H9 (cell line): ENCODE data around the gene YAP1. TPM values are rescaled to one million over a fixed set of nuclear protein-coding genes. Genes with fewer than 3 reads are reported as not detected.

Source experiments
- DNase-seq: peaks from one replicate; pipeline ENCODE4 v3.0.0-alpha.2; 2017
- H2AFZ ChIP-seq: one replicate; pipeline ENCODE4 v1.6.1; 2013; ENCODE audit warnings: mild to moderate bottlenecking, low read length, control low read depth, moderate library complexity
- H2AK5ac ChIP-seq: 2 replicates; pipeline ENCODE4 v1.6.1; 2013; ENCODE audit warnings: low read length, control low read depth, mixed read lengths; ENCODE audit not compliant: insufficient read length
- H2BK120ac ChIP-seq: one replicate; pipeline ENCODE4 v1.6.1; 2013; ENCODE audit warnings: low read depth, mild to moderate bottlenecking, low read length, control low read depth, inconsistent platforms; ENCODE audit not compliant: poor library complexity, severe bottlenecking
- H2BK12ac ChIP-seq: 2 replicates; pipeline ENCODE4 v1.6.1; 2013; ENCODE audit warnings: low read length, control low read depth, mixed read lengths, low read depth; ENCODE audit not compliant: insufficient read length
- H2BK15ac ChIP-seq: 2 replicates; pipeline ENCODE4 v1.6.1; 2013; ENCODE audit warnings: low read depth, low read length, control low read depth
- H2BK20ac ChIP-seq: one replicate; pipeline ENCODE4 v1.6.1; 2013; ENCODE audit warnings: low read depth, mild to moderate bottlenecking, low read length, control low read depth, inconsistent platforms; ENCODE audit not compliant: poor library complexity, severe bottlenecking
- H2BK5ac ChIP-seq: 2 replicates; pipeline ENCODE4 v1.6.1; 2013; ENCODE audit warnings: low read length, control low read depth, mixed read lengths; ENCODE audit not compliant: insufficient read length
- H3K14ac ChIP-seq: 2 replicates; pipeline ENCODE4 v1.6.1; 2013; ENCODE audit warnings: low read length, control low read depth; ENCODE audit not compliant: insufficient read depth
- H3K18ac ChIP-seq: 2 replicates; pipeline ENCODE4 v1.6.1; 2013; ENCODE audit warnings: low read depth, mild to moderate bottlenecking, mixed read lengths, low read length, control low read depth; ENCODE audit not compliant: insufficient read length
- H3K23ac ChIP-seq: 2 replicates; pipeline ENCODE4 v1.6.1; 2013; ENCODE audit warnings: low read length, control low read depth, mixed read lengths, low read depth; ENCODE audit not compliant: insufficient read length
- H3K23me2 ChIP-seq: 2 replicates; pipeline ENCODE4 v1.6.1; 2013; ENCODE audit warnings: low read depth, mild to moderate bottlenecking, mixed read lengths, low read length, control low read depth; ENCODE audit not compliant: insufficient read length, poor library complexity, severe bottlenecking
- H3K27ac ChIP-seq: 2 replicates; pipeline ENCODE4 v1.5.1; 2013; ENCODE audit warnings: low read length, control low read depth, mixed read lengths, low read depth; ENCODE audit not compliant: insufficient read length
- H3K27me3 ChIP-seq: 2 replicates; pipeline ENCODE4 v1.6.1; 2013; ENCODE audit warnings: low read length, control low read depth, inconsistent platforms; ENCODE audit not compliant: insufficient read depth
- H3K4ac ChIP-seq: 2 replicates; pipeline ENCODE4 v1.6.1; 2013; ENCODE audit warnings: low read depth, mild to moderate bottlenecking, control low read depth, inconsistent platforms, low read length, moderate library complexity
- H3K4me1 ChIP-seq: 2 replicates; pipeline ENCODE4 v1.6.1; 2013; ENCODE audit warnings: low read length, control low read depth, inconsistent platforms; ENCODE audit not compliant: insufficient read depth
- H3K4me2 ChIP-seq: 2 replicates; pipeline ENCODE4 v1.6.1; 2013; ENCODE audit warnings: low read length, control low read depth, mixed read lengths; ENCODE audit not compliant: insufficient read length, insufficient read depth
- H3K56ac ChIP-seq: 2 replicates; pipeline ENCODE4 v1.6.1; 2013; ENCODE audit warnings: low read depth, mild to moderate bottlenecking, mixed read lengths, low read length, control low read depth; ENCODE audit not compliant: insufficient read length
- H3K79me1 ChIP-seq: 2 replicates; pipeline ENCODE4 v1.6.1; 2013; ENCODE audit warnings: low read depth, mild to moderate bottlenecking, moderate library complexity, low read length, control low read depth, inconsistent platforms; ENCODE audit not compliant: insufficient read depth, poor library complexity, severe bottlenecking
- H3K79me2 ChIP-seq: 2 replicates; pipeline ENCODE4 v1.6.1; 2013; ENCODE audit warnings: low read length, control low read depth, inconsistent platforms; ENCODE audit not compliant: insufficient read depth
- H3K9ac ChIP-seq: 2 replicates; pipeline ENCODE4 v1.6.1; 2013; ENCODE audit warnings: low read length, control low read depth, mixed read lengths; ENCODE audit not compliant: insufficient read length; ENCODE audit errors: extremely low read depth
- H3K9me3 ChIP-seq: one replicate; pipeline ENCODE4 v1.6.1; 2013; ENCODE audit warnings: low read depth, low read length, inconsistent platforms; ENCODE audit not compliant: control insufficient read depth
- H3T11ph ChIP-seq: one replicate; pipeline ENCODE4 v1.6.1; 2013; ENCODE audit warnings: mild to moderate bottlenecking, low read length, control low read depth, inconsistent platforms
- H4K20me1 ChIP-seq: one replicate; pipeline ENCODE4 v1.6.1; 2013; ENCODE audit not compliant: control insufficient read depth, insufficient read length, insufficient read depth
- H4K5ac ChIP-seq: 2 replicates; pipeline ENCODE4 v1.6.1; 2013; ENCODE audit warnings: low read depth, mild to moderate bottlenecking, mixed read lengths, low read length, control low read depth; ENCODE audit not compliant: insufficient read length
- H4K8ac ChIP-seq: replicated peaks from 2 replicates; pipeline ENCODE4 v1.6.1; 2013; ENCODE audit warnings: low read length, control low read depth, mixed read lengths, low read depth; ENCODE audit not compliant: insufficient read length
- H4K91ac ChIP-seq: 2 replicates; pipeline ENCODE4 v1.6.1; 2013; ENCODE audit warnings: low read depth, mild to moderate bottlenecking, moderate library complexity, mixed read lengths, low read length, control low read depth; ENCODE audit not compliant: insufficient read length
- H3K27ac Mint-ChIP-seq, 3 experiments: 2 replicates in 2 of 3; 3 replicates in 1 of 3; pipeline ENCODE4 v1.8.0; 2020 to 2021; ENCODE audit warnings: mixed read lengths in 3 of 3, mild to moderate bottlenecking in 1 of 3, moderate library complexity in 1 of 3
- H3K27me3 Mint-ChIP-seq: 2 replicates; pipeline ENCODE4 v1.8.0; 2021; ENCODE audit warnings: low read depth, mild to moderate bottlenecking, moderate library complexity, mixed read lengths
- H3K36me3 Mint-ChIP-seq, 3 experiments: 2 replicates in 2 of 3; 3 replicates in 1 of 3; pipeline ENCODE4 v1.8.0; 2020 to 2021; ENCODE audit warnings: low read depth in 3 of 3, mixed read lengths in 3 of 3; ENCODE audit not compliant: insufficient read depth in 1 of 3
- H3K4me1 Mint-ChIP-seq, 2 experiments: 2 replicates each; pipeline ENCODE4 v1.8.0; 2020; ENCODE audit warnings: mixed read lengths in 2 of 2
- H3K4me3 Mint-ChIP-seq, 2 experiments: 2 replicates in 1 of 2; 3 replicates in 1 of 2; pipeline ENCODE4 v1.8.0; 2020 to 2021; ENCODE audit warnings: mild to moderate bottlenecking in 2 of 2, mixed read lengths in 2 of 2, moderate library complexity in 1 of 2
- H3K9me3 Mint-ChIP-seq, 2 experiments: 2 replicates in 1 of 2; 3 replicates in 1 of 2; pipeline ENCODE4 v1.8.0; 2020; ENCODE audit warnings: mild to moderate bottlenecking in 2 of 2, mixed read lengths in 2 of 2, moderate library complexity in 1 of 2
- WGBS: extraction: QIAGEN DNeasy Blood & Tissue Kit; methylation state at CpG from one replicate; pipeline ENCODE4 v1.1.7; 2013; ENCODE audit warnings: missing lambda C conversion rate, low lambda C conversion rate, mixed read lengths; ENCODE audit not compliant: insufficient read length; ENCODE audit errors: extremely low coverage; 5-methylcytosine and 5-hydroxymethylcytosine counted together
- total RNA-seq: library from RNA; stranded (reverse); gene quantifications from 2 replicates; pipeline ENCODE4 v1.2.1, GENCODE V29; 2021
- TF ChIP-seq, protein P1 (sequence below): fragments of 200-600 bp; sonication (generic); conservative IDR thresholded peaks from 3 replicates; pipeline ENCODE4 v1.8.0; 2021; ENCODE audit warnings: antibody characterized with exemption, mild to moderate bottlenecking

Gene YAP1
- total RNA-seq, 1 experiment from 2014 or later, result 124 TPM

DNA sequence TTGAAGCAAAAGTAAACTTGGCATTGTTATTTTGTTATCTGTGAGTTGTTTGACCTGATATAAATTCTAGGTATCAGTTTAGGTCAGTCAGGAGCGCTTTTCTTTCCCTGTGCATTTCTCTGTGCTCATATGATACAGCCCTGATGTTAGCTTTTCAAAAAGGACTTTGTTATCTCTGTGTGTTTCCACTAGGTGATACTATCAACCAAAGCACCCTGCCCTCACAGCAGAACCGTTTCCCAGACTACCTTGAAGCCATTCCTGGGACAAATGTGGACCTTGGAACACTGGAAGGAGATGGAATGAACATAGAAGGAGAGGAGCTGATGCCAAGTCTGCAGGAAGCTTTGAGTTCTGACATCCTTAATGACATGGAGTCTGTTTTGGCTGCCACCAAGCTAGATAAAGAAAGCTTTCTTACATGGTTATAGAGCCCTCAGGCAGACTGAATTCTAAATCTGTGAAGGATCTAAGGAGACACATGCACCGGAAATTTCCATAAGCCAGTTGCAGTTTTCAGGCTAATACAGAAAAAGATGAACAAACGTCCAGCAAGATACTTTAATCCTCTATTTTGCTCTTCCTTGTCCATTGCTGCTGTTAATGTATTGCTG is 119.4 kb downstream of the YAP1 start:
- Histone ChIP-seq H3K23me2 (no peaks in the 10 kb centered on the region), H3K4me1 (no peaks in the 10 kb centered on the region), H3K79me2 (no peaks in the 10 kb centered on the region), H3K4me2 (no peak overlapping the region), H3K9ac (no peak overlapping the region), H3K79me1 (no peaks in the 10 kb centered on the region), H3T11ph (no peak overlapping the region), H2BK12ac (no peak overlapping the region), H4K20me1 (no peaks in the 10 kb centered on the region), H2AFZ (no peak overlapping the region), H2AK5ac (no peak overlapping the region), H3K18ac (no peak overlapping the region), H2BK5ac (no peak overlapping the region), H4K91ac (no peak overlapping the region), H2BK20ac (no peak overlapping the region), H4K5ac (no peak overlapping the region), H2BK15ac (no peak overlapping the region), H3K9me3 (no peaks in the 10 kb centered on the region), H2BK120ac (no peak overlapping the region), H3K27ac (no peak overlapping the region), H3K14ac (no peak overlapping the region), H3K27me3 (no peaks in the 10 kb centered on the region), H3K56ac (no peak overlapping the region), H3K23ac (no peak overlapping the region), H3K4ac (no peak overlapping the region), H4K8ac (no peak overlapping the region)
- Mint-ChIP-seq H3K36me3 (peaks cover 2 to 54% (median 26%) of the 10 kb centered on the region in 3 experiments; a peak in 4 of 7 replicates), H3K27me3 (no peaks in the 10 kb centered on the region), H3K4me1 (peaks cover 20 to 24% of the 10 kb centered on the region in 2 experiments), H3K9me3 (no peaks in the 10 kb centered on the region), H3K27ac (peak overlapping the region in 1 of 3 experiments; percentile 58; a peak in 1 of 7 replicates), H3K4me3 (no peak overlapping the region)
- TF ChIP-seq, protein P1, sequence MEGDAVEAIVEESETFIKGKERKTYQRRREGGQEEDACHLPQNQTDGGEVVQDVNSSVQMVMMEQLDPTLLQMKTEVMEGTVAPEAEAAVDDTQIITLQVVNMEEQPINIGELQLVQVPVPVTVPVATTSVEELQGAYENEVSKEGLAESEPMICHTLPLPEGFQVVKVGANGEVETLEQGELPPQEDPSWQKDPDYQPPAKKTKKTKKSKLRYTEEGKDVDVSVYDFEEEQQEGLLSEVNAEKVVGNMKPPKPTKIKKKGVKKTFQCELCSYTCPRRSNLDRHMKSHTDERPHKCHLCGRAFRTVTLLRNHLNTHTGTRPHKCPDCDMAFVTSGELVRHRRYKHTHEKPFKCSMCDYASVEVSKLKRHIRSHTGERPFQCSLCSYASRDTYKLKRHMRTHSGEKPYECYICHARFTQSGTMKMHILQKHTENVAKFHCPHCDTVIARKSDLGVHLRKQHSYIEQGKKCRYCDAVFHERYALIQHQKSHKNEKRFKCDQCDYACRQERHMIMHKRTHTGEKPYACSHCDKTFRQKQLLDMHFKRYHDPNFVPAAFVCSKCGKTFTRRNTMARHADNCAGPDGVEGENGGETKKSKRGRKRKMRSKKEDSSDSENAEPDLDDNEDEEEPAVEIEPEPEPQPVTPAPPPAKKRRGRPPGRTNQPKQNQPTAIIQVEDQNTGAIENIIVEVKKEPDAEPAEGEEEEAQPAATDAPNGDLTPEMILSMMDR, result no peak
- DNase-seq, result no peak
- no CpG with 5 or more reads among the region's 4 CpGs for WGBS
